Activated naive CD4-positive, alpha-beta T cell treated with anti-CD3 and anti-CD28 coated beads, Interleukin-2, amount 50 U/mL, for 24 hours (primary cell): ENCODE data around the gene PTH1R.
A peak's percentile ranks its signal among the peaks of the same experiment; 100 is the strongest.

Source experiments
- H3K27ac Mint-ChIP-seq: one replicate; pipeline ENCODE4 v1.8.0; 2021; ENCODE audit warnings: mild to moderate bottlenecking, mixed read lengths
- H3K27me3 Mint-ChIP-seq: one replicate; pipeline ENCODE4 v1.8.0; 2021; ENCODE audit warnings: mixed read lengths
- H3K36me3 Mint-ChIP-seq: one replicate; pipeline ENCODE4 v1.8.0; 2021; ENCODE audit warnings: mixed read lengths
- H3K4me1 Mint-ChIP-seq: one replicate; pipeline ENCODE4 v1.8.0; 2021; ENCODE audit warnings: mixed read lengths
- H3K4me3 Mint-ChIP-seq: one replicate; pipeline ENCODE4 v1.8.0; 2021; ENCODE audit warnings: mild to moderate bottlenecking, mixed read lengths
- H3K9me3 Mint-ChIP-seq: one replicate; pipeline ENCODE4 v1.8.0; 2021; ENCODE audit warnings: mixed read lengths

Gene PTH1R

GRCh38 chr3:46895204-46895660, 17.7 kb downstream of the PTH1R start:
- H3K27me3 Mint-ChIP-seq: peaks cover 19% of the 10 kb centered on the region
- no peak overlapping the region for H3K27ac Mint-ChIP-seq
- H3K36me3 Mint-ChIP-seq: no peaks in the 10 kb centered on the region
- H3K4me1 Mint-ChIP-seq: no peaks in the 10 kb centered on the region
- no peaks in the 10 kb centered on the region for H3K9me3 Mint-ChIP-seq
- H3K4me3 Mint-ChIP-seq: no peak overlapping the region

DNA sequence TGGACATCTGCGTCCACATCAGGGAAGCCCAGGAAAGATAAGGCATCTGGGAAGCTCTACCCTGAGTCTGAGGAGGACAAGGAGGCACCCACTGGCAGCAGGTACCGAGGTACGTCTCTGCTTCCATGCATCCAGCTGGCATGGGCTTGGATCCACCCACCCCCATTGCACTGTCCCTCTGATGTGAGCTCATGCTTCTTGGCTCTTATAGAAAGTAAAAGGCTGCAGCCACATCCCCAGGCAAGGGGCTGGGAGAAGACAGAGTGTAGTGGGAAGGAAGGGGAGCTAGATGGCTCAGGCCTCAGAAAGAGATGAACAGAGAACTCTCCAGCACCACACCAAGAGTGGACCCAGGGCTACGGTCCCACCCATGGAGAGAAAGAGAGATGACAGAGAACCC, 18.2 kb downstream of the PTH1R start:
- Mint-ChIP-seq H3K27me3 (peaks cover 19% of the 10 kb centered on the region), H3K27ac (no peak overlapping the region), H3K4me1 (no peaks in the 10 kb centered on the region), H3K36me3 (no peaks in the 10 kb centered on the region), H3K9me3 (no peaks in the 10 kb centered on the region), H3K4me3 (no peak overlapping the region)

DNA sequence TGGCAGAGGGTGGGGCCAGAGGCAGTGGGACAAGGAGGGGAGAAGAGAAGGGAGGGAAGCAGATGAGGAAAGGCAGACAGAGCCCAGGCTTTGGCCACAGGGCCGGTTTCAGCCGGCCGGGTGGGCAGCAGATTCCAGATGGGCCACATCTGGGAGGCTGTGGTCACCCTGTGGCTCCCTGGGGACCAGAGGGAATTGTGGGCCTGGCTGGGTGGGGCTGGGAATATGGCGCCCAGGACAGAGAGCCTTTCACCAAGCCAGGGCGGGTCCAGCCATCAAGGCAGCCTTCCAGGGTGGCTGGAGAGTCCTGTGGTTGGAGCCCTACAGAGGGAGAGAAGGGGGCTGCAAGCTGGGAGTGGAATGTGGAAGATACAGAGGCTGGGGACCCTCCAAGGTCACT, 18.9 kb downstream of the PTH1R start:
- Mint-ChIP-seq H3K4me1 (no peaks in the 10 kb centered on the region), H3K9me3 (no peaks in the 10 kb centered on the region), H3K4me3 (no peak overlapping the region), H3K27ac (no peak overlapping the region), H3K36me3 (no peaks in the 10 kb centered on the region), H3K27me3 (peaks cover 18% of the 10 kb centered on the region)

DNA sequence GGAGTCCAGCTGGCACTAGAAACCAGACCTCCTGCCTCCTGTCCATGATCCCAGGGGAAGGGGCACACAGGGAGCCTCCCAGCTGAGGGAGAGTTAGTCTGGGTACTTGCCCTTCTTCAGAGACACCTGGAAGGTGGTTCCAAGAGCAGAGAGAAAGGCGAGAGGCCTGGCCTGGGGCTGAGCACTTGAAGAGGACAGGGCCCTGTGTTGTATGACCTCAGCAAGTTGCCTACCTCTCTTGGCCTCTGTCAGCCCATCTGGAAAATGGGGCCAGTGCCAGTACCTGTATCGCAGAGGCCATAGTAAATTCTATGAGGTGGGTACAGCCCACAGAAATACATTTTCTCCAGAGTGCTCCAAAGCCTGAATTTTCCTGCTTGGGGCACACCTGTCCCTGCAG, 19.5 kb downstream of the PTH1R start:
- H3K27ac Mint-ChIP-seq: no peak overlapping the region
- H3K9me3 Mint-ChIP-seq: no peaks in the 10 kb centered on the region
- no peak overlapping the region for H3K4me3 Mint-ChIP-seq
- H3K27me3 Mint-ChIP-seq: peaks cover 15% of the 10 kb centered on the region
- H3K36me3 Mint-ChIP-seq: no peaks in the 10 kb centered on the region
- no peaks in the 10 kb centered on the region for H3K4me1 Mint-ChIP-seq

DNA sequence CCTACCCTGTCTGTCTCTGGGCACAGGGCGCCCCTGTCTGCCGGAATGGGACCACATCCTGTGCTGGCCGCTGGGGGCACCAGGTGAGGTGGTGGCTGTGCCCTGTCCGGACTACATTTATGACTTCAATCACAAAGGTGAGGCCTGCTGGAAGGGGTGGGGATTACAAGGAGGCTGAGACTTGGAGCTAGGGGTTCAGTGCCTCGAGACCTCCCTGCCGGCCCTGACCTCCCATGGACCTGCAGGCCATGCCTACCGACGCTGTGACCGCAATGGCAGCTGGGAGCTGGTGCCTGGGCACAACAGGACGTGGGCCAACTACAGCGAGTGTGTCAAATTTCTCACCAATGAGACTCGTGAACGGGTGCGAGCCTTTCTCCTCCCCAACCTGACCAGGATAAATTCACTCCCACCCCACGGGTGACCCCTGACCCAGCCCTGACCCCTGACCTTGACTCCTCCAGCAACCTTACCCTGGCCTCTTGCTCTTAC, 20.4 kb downstream of the PTH1R start:
- peak overlapping the region; percentile 70 for H3K27ac Mint-ChIP-seq

DNA sequence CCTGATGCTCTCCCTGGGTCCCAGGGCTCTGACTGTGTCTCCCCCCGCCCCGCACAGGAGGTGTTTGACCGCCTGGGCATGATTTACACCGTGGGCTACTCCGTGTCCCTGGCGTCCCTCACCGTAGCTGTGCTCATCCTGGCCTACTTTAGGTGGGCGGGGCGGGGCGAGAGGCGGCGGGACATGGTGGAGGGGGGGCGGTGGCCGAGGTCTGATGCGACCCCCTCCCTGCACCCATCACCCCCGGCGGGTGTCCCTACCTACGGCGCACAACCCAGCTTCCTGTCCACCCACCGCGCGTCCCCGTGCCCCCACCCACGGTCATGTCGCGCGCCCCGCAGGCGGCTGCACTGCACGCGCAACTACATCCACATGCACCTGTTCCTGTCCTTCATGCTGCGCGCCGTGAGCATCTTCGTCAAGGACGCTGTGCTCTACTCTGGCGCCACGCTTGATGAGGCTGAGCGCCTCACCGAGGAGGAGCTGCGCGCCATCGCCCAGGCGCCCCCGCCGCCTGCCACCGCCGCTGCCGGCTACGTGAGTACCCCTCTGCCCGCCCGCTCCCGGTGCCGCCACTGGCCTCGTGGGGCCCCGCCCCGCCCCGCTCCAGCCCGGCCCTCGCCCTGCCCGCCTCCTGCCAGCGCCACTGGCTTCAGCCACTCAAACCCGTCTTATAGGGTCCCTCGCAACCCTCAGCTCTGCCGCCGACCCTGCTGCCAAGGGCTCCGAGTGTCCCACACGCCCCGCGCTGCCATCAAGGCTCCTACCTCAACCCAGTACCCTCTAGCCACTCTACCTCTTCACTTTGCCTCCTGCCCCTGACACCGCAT, 21.0 kb downstream of the PTH1R start:
- Mint-ChIP-seq H3K27ac (peak overlapping the region; percentile 70), H3K4me1 (no peaks in the 10 kb centered on the region), H3K36me3 (no peaks in the 10 kb centered on the region), H3K27me3 (peaks cover 12% of the 10 kb centered on the region), H3K4me3 (no peak overlapping the region), H3K9me3 (no peaks in the 10 kb centered on the region)

More for the DNA sequence above, 20.4 kb downstream of the PTH1R start:
- Mint-ChIP-seq H3K4me1 (no peaks in the 10 kb centered on the region), H3K4me3 (no peak overlapping the region), H3K36me3 (no peaks in the 10 kb centered on the region), H3K9me3 (no peaks in the 10 kb centered on the region), H3K27me3 (peaks cover 14% of the 10 kb centered on the region)

DNA sequence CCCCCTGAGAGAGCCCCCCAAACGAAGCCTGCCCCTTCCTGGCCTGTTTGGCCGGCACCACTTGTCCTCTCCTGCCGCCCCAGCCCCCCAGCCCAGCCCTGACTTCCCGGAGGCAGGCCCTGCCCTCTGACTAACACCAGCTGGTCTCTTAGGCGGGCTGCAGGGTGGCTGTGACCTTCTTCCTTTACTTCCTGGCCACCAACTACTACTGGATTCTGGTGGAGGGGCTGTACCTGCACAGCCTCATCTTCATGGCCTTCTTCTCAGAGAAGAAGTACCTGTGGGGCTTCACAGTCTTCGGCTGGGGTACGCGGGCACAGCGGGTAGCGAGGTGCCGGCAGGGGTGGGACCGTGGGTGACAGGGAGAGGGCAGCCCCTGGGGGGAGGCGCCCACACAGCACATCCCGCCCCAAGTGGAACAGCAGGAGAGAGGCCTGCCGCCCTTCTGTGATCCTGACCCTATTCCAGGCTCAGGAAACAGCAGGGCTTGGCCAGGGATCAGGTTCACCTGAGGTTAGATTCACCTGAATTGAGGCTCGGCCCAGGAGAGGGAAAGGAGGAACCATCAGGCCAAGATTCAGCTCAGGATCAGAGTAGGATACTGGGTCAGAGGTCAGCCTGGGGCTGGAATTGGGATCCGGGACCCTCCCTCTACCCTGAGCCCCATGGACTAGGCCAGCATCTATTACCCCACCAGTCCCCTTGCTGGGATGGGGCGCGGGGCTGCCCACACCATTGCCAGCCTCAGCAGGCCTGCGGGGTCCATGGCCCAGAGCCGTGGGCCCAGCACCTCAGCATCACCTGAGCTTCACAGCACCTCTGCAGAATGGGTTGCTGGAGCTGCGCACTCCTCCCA, 21.9 kb downstream of the PTH1R start:
- no peak overlapping the region for H3K4me3 Mint-ChIP-seq
- no peaks in the 10 kb centered on the region for H3K9me3 Mint-ChIP-seq
- H3K27ac Mint-ChIP-seq: no peak overlapping the region
- H3K4me1 Mint-ChIP-seq: no peaks in the 10 kb centered on the region
- peaks cover 9% of the 10 kb centered on the region for H3K27me3 Mint-ChIP-seq
- no peaks in the 10 kb centered on the region for H3K36me3 Mint-ChIP-seq

DNA sequence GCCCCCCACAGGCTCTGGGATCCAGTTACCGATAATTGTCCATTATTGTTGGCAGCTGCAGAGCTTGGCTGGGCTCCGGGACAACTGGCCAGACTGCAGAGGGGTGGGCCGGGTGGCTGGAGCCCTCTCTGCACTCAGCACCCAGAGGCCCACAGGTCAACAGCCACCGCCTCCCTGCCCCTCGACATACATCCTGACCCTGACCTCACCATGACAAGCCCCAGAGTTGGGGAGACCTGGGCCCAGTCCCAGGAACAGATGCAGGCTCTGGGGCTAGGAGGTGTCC, 22.4 kb downstream of the PTH1R start:
- Mint-ChIP-seq H3K27ac (no peak overlapping the region), H3K27me3 (peaks cover 9% of the 10 kb centered on the region), H3K4me1 (no peaks in the 10 kb centered on the region), H3K4me3 (no peak overlapping the region), H3K9me3 (no peaks in the 10 kb centered on the region), H3K36me3 (no peaks in the 10 kb centered on the region)

DNA sequence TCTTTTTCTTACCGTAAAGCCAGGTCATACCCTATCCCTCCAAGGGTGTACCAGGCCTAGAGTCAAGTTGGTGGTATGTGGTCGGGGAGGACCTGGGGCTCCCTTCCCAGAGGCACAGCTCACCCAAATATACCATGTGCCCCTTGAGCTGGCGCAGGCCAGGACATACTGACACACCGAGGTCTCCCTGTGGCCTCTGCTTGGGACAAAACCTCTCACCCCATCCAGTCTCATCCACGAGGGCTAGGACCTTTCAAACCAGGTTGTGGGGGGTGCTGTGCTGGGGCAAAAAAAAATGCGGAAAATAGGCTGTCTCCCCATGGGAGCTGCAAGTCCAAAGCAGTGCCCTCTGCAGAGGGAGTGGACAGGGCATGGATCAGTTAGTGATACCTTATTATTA, 22.8 kb downstream of the PTH1R start:
- Mint-ChIP-seq H3K27ac (no peak overlapping the region), H3K4me1 (no peaks in the 10 kb centered on the region), H3K27me3 (peaks cover 9% of the 10 kb centered on the region), H3K9me3 (no peaks in the 10 kb centered on the region), H3K4me3 (no peak overlapping the region), H3K36me3 (no peaks in the 10 kb centered on the region)

DNA sequence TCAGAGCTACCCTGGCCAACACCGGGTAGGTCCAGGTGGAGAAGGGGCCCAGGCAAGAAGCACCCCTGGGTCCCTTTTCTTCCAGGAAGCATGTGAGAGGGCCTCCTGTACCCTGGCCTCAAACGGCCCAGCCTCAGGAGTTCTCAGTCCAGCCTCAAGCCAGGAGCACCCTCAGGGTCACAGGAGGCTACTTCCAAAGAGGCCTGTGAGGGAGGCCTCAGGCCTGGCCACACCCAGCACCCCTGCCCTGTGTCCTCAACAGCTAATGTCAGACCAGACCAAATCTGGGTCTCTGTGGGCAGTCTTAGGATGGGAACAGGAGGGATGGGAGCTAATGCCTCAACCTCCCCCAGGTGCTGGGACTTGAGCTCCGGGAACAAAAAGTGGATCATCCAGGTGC, 23.5 kb downstream of the PTH1R start:
- Mint-ChIP-seq H3K4me3 (no peak overlapping the region), H3K27ac (no peak overlapping the region), H3K9me3 (no peaks in the 10 kb centered on the region), H3K4me1 (no peaks in the 10 kb centered on the region), H3K36me3 (no peaks in the 10 kb centered on the region), H3K27me3 (peaks cover 8% of the 10 kb centered on the region)

- H3K4me1 Mint-ChIP-seq: no peaks in the 10 kb centered on the region
- peaks cover 6% of the 10 kb centered on the region for H3K27me3 Mint-ChIP-seq
- no peaks in the 10 kb centered on the region for H3K9me3 Mint-ChIP-seq
- H3K27ac Mint-ChIP-seq: no peak overlapping the region
- no peak overlapping the region for H3K4me3 Mint-ChIP-seq
- H3K36me3 Mint-ChIP-seq: no peaks in the 10 kb centered on the region
These were observed 24.2 kb downstream of the PTH1R start for GRCh38 chr3:46901591-46902187.

DNA sequence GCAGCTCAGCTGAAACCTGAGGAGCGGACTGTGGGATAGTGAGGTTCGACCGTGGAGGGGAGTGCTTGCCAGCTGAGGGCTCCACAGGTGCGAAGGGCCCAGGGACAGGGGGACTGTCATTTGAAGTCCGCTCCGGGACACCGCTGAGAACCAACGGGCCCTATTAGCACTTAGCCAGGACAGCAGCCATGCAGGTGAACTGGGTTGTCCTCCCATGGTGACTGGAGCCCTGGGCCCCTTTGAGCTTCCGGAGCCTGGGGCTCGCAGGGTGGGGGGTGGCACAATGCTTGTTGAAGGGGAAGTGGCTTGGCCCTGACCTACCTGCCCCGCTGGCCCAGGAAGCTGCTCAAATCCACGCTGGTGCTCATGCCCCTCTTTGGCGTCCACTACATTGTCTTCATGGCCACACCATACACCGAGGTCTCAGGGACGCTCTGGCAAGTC, 24.7 kb downstream of the PTH1R start:
- H3K4me3 Mint-ChIP-seq: no peak overlapping the region
- H3K36me3 Mint-ChIP-seq: no peaks in the 10 kb centered on the region
- no peaks in the 10 kb centered on the region for H3K9me3 Mint-ChIP-seq
- no peak overlapping the region for H3K27ac Mint-ChIP-seq
- no peaks in the 10 kb centered on the region for H3K4me1 Mint-ChIP-seq
- H3K27me3 Mint-ChIP-seq: peaks cover 6% of the 10 kb centered on the region

DNA sequence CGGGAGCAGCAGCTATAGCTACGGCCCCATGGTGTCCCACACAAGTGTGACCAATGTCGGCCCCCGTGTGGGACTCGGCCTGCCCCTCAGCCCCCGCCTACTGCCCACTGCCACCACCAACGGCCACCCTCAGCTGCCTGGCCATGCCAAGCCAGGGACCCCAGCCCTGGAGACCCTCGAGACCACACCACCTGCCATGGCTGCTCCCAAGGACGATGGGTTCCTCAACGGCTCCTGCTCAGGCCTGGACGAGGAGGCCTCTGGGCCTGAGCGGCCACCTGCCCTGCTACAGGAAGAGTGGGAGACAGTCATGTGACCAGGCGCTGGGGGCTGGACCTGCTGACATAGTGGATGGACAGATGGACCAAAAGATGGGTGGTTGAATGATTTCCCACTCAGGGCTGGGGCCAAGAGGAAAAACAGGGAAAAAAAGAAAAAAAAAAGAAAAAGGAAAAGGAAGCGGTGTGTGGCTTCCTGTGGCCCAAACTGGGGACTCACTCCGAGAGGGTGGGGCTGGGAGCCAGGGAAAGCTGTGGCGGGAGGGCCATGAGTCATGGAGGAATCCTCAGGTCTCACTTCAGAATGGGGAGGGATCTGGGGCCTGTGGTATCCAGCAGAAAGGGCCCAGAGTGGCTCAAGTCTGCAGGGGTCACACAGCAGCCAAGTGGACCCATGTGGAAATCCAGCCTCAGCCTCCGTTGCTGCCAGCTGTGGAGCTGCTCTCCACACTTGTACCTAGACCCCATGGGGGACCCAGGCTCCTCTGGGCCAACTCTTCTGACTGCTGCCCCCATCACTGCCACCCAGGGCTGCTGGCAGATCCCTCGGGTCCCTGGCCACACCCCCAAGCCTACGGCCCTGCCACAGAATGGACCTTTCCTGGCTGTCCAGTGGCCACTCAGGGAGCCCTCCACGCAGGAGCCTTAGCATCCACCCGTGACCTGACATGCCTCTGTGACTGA, 26.1 kb downstream of the PTH1R start:
- Mint-ChIP-seq H3K4me3 (no peak overlapping the region), H3K36me3 (no peaks in the 10 kb centered on the region), H3K27ac (no peak overlapping the region), H3K9me3 (no peaks in the 10 kb centered on the region), H3K27me3 (peaks cover 3% of the 10 kb centered on the region), H3K4me1 (no peaks in the 10 kb centered on the region)

- Mint-ChIP-seq H3K27me3 (no peaks in the 10 kb centered on the region), H3K27ac (no peak overlapping the region), H3K36me3 (no peaks in the 10 kb centered on the region), H3K9me3 (no peaks in the 10 kb centered on the region), H3K4me3 (no peak overlapping the region), H3K4me1 (peaks cover 3% of the 10 kb centered on the region)
These were observed 27.0 kb downstream of the PTH1R start for GRCh38 chr3:46904303-46905212.
